GM21576 (cell line): ENCODE data around the gene BARD1.
A peak's percentile ranks its signal among the peaks of the same experiment; 100 is the strongest.
"Not testable (repeated sequence)": the region's sequence is repeated elsewhere in the genome, so short reads cannot be mapped to it uniquely, and the experiment has no call there.

Source experiments
- ATAC-seq: cut with Tn5 transposase; IDR thresholded peaks from one replicate; pipeline ENCODE4 v1.9.1; 2021; ENCODE audit warnings: mild to moderate bottlenecking, moderate library complexity; ENCODE audit not compliant: unreplicated experiment

Gene BARD1

GRCh38 chr2:214772443-214773015 lies 37.0 kb downstream of the BARD1 start:
- no peak for ATAC-seq

GRCh38 chr2:214765180-214765579 lies 44.3 kb downstream of the BARD1 start:
- ATAC-seq, result no peak

- ATAC-seq, result no peak
These were observed 56.0 kb downstream of the BARD1 start for GRCh38 chr2:214753455-214753854.

GRCh38 chr2:214750529-214750928 lies 59.0 kb downstream of the BARD1 start:
- ATAC-seq, result no peak

GRCh38 chr2:214747992-214748391 lies 61.5 kb downstream of the BARD1 start:
- peak; percentile 34 for ATAC-seq

- ATAC-seq, result no peak
These were observed 67.4 kb downstream of the BARD1 start for GRCh38 chr2:214742119-214742518.

GRCh38 chr2:214740867-214741395 lies 68.6 kb downstream of the BARD1 start:
- ATAC-seq, result no peak

- peak; percentile 98 for ATAC-seq
These were observed 72.3 kb downstream of the BARD1 start for GRCh38 chr2:214737188-214737587.

GRCh38 chr2:214730800-214731407 lies 78.6 kb downstream of the BARD1 start:
- ATAC-seq, result no peak

- ATAC-seq, result no peak
These were observed 79.2 kb downstream of the BARD1 start for GRCh38 chr2:214730248-214730647.

GRCh38 chr2:214724741-214725140 lies 84.7 kb downstream of the BARD1 start:
- ATAC-seq, result no peak

GRCh38 chr2:214717837-214718236 lies 91.6 kb downstream of the BARD1 start:
- not testable (repeated sequence) for ATAC-seq

- ATAC-seq, result no peak
These were observed 92.5 kb downstream of the BARD1 start for GRCh38 chr2:214716811-214717560.

- no peak for ATAC-seq
These were observed 94.5 kb downstream of the BARD1 start for GRCh38 chr2:214715025-214715424.

GRCh38 chr2:214713080-214713830 lies 96.2 kb downstream of the BARD1 start:
- no peak for ATAC-seq

- no peak for ATAC-seq
These were observed 98.8 kb downstream of the BARD1 start for GRCh38 chr2:214710729-214711128.

GRCh38 chr2:214706986-214707385 lies 102.5 kb downstream of the BARD1 start:
- no peak for ATAC-seq

GRCh38 chr2:214699236-214699635 lies 110.2 kb downstream of the BARD1 start:
- no peak for ATAC-seq

- ATAC-seq, result no peak
These were observed 112.8 kb downstream of the BARD1 start for GRCh38 chr2:214696681-214697080.

- ATAC-seq, result no peak
These were observed 113.7 kb downstream of the BARD1 start for GRCh38 chr2:214695789-214696188.

- peak; percentile 79 for ATAC-seq
These were observed 125.9 kb downstream of the BARD1 start for GRCh38 chr2:214683557-214683956.
